Duodenal mucosa (tissue), 2 donors: ENCODE measurements around the gene PHF1.

Experiments
- H3K27ac ChIP-seq: one replicate; pipeline ENCODE4 v1.7.0; 2013; ENCODE audit warnings: low read depth, low read length
- H3K27me3 ChIP-seq, 2 donors: one replicate each; pipeline ENCODE4 v1.7.0; 2013; ENCODE audit warnings: low read length in 2 of 2, control low read depth in 1 of 2; ENCODE audit not compliant: insufficient read depth in 2 of 2, control insufficient read depth in 1 of 2
- H3K36me3 ChIP-seq, 2 donors: one replicate each; pipeline ENCODE4 v1.7.0; 2013; ENCODE audit warnings: low read length in 2 of 2, control low read depth in 1 of 2; ENCODE audit not compliant: insufficient read depth in 2 of 2, control insufficient read depth in 1 of 2
- H3K4me1 ChIP-seq, 2 donors: one replicate each; pipeline ENCODE4 v1.7.0; 2013; ENCODE audit warnings: low read length in 2 of 2, control low read depth in 1 of 2; ENCODE audit not compliant: insufficient read depth in 2 of 2, control insufficient read depth in 1 of 2
- H3K4me3 ChIP-seq, 2 donors: one replicate each; pipeline ENCODE4 v1.7.0; 2013; ENCODE audit warnings: low read length in 2 of 2, low read depth in 1 of 2
- H3K9ac ChIP-seq, 2 donors: one replicate each; pipeline ENCODE4 v1.7.0; 2013; ENCODE audit warnings: low read length in 2 of 2, low read depth in 1 of 2
- H3K9me3 ChIP-seq, 2 donors: one replicate each; pipeline ENCODE4 v1.7.0; 2013; ENCODE audit warnings: low read length in 2 of 2, control low read depth in 1 of 2; ENCODE audit not compliant: control insufficient read depth in 1 of 2

The PHF1 gene

GRCh38 chr6:33455051-33455450 is 44.2 kb downstream of the PHF1 start:
- Histone ChIP-seq H3K27ac (no peak overlapping the region), H3K4me3 (peak overlapping the region; percentile 90 to 98), H3K36me3 (peaks cover 5 to 7% of the 10 kb centered on the region in 2 donors), H3K9me3 (no peaks in the 10 kb centered on the region), H3K9ac (peak overlapping the region; percentile 62 to 91), H3K4me1 (peaks cover 6 to 12% of the 10 kb centered on the region in 2 donors), H3K27me3 (no peaks in the 10 kb centered on the region)

GRCh38 chr6:33456156-33456555 is 45.3 kb downstream of the PHF1 start:
- no peaks in the 10 kb centered on the region for H3K27me3 ChIP-seq
- no peaks in the 10 kb centered on the region for H3K9me3 ChIP-seq
- no peak overlapping the region for H3K27ac ChIP-seq
- H3K4me3 ChIP-seq = no peak overlapping the region
- peaks cover 5 to 7% of the 10 kb centered on the region in 2 donors for H3K36me3 ChIP-seq
- H3K9ac ChIP-seq = peak overlapping the region in 1 of 2 donors; percentile 10
- peaks cover 6 to 12% of the 10 kb centered on the region in 2 donors for H3K4me1 ChIP-seq

GRCh38 chr6:33458676-33459075 is 47.9 kb downstream of the PHF1 start:
- H3K9me3 ChIP-seq = no peaks in the 10 kb centered on the region
- H3K4me1 ChIP-seq = peaks cover 6 to 12% of the 10 kb centered on the region in 2 donors
- H3K9ac ChIP-seq = no peak overlapping the region
- H3K27me3 ChIP-seq = no peaks in the 10 kb centered on the region
- no peak overlapping the region for H3K4me3 ChIP-seq
- H3K36me3 ChIP-seq = peaks cover 5 to 7% of the 10 kb centered on the region in 2 donors
- no peak overlapping the region for H3K27ac ChIP-seq

GRCh38 chr6:33459226-33459625 is 48.4 kb downstream of the PHF1 start:
- H3K4me3 ChIP-seq = no peak overlapping the region
- no peak overlapping the region for H3K9ac ChIP-seq
- no peak overlapping the region for H3K27ac ChIP-seq
- H3K27me3 ChIP-seq = no peaks in the 10 kb centered on the region
- no peaks in the 10 kb centered on the region for H3K9me3 ChIP-seq
- peaks cover 5 to 7% of the 10 kb centered on the region in 2 donors for H3K36me3 ChIP-seq
- peaks cover 6 to 12% of the 10 kb centered on the region in 2 donors for H3K4me1 ChIP-seq
